ENCODE measurements around the gene SIPA1.

GRCh38 chr11:65612691-65613090 is 25.2 kb upstream of the SIPA1 start:
- TF ChIP-seq EZH2 (IDR thresholded peaks at IDR 0.05): no peak
- TF ChIP-seq FOXP2 (optimal IDR thresholded peaks at IDR 0.05; ENCODE audit: control extremely low read depth, extremely low read length, insufficient read depth): no peak
- no peak for TF ChIP-seq POLR2AphosphoS5 (IDR thresholded peaks at IDR 0.05; ENCODE audit: borderline replicate concordance, low read depth, low read length)
